Breast epithelium (tissue), 3 donors: Measurements from ENCODE around the gene IFI30.

Source experiments
- POLR2AphosphoS5 ChIP-seq, 3 donors: sonication (generic); formaldehyde crosslinking; IDR thresholded peaks; one replicate each; pipeline ENCODE4 v1.6.1; 2017; ENCODE audit warnings: antibody characterized with exemption in 3 of 3
- TF ChIP-seq, protein P1 (sequence below), 3 donors: fragments of 450-650 bp; IDR thresholded peaks; one replicate each; pipeline ENCODE4 v1.5.1; 2016 to 2017; ENCODE audit warnings: antibody characterized with exemption in 3 of 3, mild to moderate bottlenecking in 3 of 3, moderate library complexity in 3 of 3

DNA sequence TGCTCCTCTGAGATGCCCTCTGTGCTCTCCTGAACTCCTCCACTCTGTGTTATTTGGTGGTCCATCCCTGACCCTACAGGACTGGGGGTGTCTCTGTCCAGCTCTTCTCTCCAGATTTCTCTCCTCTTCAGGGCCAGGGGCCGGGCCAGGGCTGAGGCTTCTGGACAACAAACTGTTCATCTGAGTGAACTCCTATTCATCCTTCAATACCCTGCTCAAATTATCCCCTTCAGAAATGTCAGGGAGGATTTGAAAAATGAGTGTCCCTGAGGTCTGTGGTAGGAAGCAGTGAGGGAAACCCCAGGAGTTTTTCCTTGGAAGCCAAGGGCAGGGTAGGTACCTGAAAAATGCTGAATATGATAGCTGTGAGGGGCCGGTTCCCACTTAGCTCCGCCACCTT, 45.0 kb downstream of the IFI30 start:
- TF ChIP-seq, protein P1, sequence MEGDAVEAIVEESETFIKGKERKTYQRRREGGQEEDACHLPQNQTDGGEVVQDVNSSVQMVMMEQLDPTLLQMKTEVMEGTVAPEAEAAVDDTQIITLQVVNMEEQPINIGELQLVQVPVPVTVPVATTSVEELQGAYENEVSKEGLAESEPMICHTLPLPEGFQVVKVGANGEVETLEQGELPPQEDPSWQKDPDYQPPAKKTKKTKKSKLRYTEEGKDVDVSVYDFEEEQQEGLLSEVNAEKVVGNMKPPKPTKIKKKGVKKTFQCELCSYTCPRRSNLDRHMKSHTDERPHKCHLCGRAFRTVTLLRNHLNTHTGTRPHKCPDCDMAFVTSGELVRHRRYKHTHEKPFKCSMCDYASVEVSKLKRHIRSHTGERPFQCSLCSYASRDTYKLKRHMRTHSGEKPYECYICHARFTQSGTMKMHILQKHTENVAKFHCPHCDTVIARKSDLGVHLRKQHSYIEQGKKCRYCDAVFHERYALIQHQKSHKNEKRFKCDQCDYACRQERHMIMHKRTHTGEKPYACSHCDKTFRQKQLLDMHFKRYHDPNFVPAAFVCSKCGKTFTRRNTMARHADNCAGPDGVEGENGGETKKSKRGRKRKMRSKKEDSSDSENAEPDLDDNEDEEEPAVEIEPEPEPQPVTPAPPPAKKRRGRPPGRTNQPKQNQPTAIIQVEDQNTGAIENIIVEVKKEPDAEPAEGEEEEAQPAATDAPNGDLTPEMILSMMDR (IDR thresholded peaks at IDR 0.05), result no peak
- TF ChIP-seq POLR2AphosphoS5 (IDR thresholded peaks at IDR 0.05), result no peak
